Spleen (tissue), 11 donors: ENCODE measurements around the gene CACNA1A. TPM values are rescaled to one million over a fixed set of nuclear protein-coding genes. Genes with fewer than 3 reads are reported as not detected.

Source experiments
- DNase-seq: peaks from one replicate; pipeline ENCODE4 v3.0.0-alpha.2; 2020
- H3K27ac ChIP-seq, 8 donors: fragments of 200-600 bp; sonication (generic) in 7 of 8; 1 replicate in 4 of 8; 2 replicates in 4 of 8; pipeline versions ENCODE4 v1.5.0 to v1.8.0; 2016 to 2021; ENCODE audit warnings: inconsistent platforms in 4 of 8, mild to moderate bottlenecking in 4 of 8, moderate library complexity in 1 of 8
- H3K27me3 ChIP-seq, 7 donors: fragments of 200-600 bp; sonication (generic) in 6 of 7; replicated peaks in 1 of 7; 1 replicate in 4 of 7; 2 replicates in 3 of 7; pipeline versions ENCODE4 v1.5.0 to v1.8.0; 2016 to 2021; ENCODE audit warnings: inconsistent platforms in 3 of 7, mild to moderate bottlenecking in 1 of 7
- H3K36me3 ChIP-seq, 6 donors: fragments of 200-600 bp; sonication (generic) in 5 of 6; 1 replicate in 4 of 6; 2 replicates in 2 of 6; pipeline versions ENCODE4 v1.5.0 to v1.8.0; 2016 to 2021; ENCODE audit warnings: inconsistent platforms in 2 of 6
- H3K4me1 ChIP-seq, 6 donors: fragments of 200-600 bp; sonication (generic) in 5 of 6; 1 replicate in 3 of 6; 2 replicates in 3 of 6; pipeline versions ENCODE4 v1.5.0 to v1.8.0; 2016 to 2021; ENCODE audit warnings: inconsistent platforms in 3 of 6
- H3K4me3 ChIP-seq, 8 donors: fragments of 200-600 bp; sonication (generic) in 7 of 8; 1 replicate in 4 of 8; 2 replicates in 4 of 8; pipeline versions ENCODE4 v1.5.0 to v1.8.0; 2016 to 2021; ENCODE audit warnings: inconsistent platforms in 4 of 8, mild to moderate bottlenecking in 4 of 8, moderate library complexity in 2 of 8
- H3K9me3 ChIP-seq, 8 donors: fragments of 200-600 bp; sonication (generic) in 7 of 8; 1 replicate in 4 of 8; 2 replicates in 4 of 8; pipeline versions ENCODE4 v1.5.0 to v1.8.0; 2016 to 2021; ENCODE audit warnings: inconsistent platforms in 4 of 8
- POLR2A ChIP-seq, 3 donors: fragments of 450-650 bp; IDR thresholded peaks; one replicate each; pipeline ENCODE4 v1.5.1; 2017; ENCODE audit warnings: antibody characterized with exemption in 3 of 3, mild to moderate bottlenecking in 1 of 3
- POLR2AphosphoS5 ChIP-seq, 3 donors: sonication (generic); formaldehyde crosslinking; IDR thresholded peaks; one replicate each; pipeline ENCODE4 v1.5.1; 2017; ENCODE audit warnings: antibody characterized with exemption in 3 of 3
- WGBS, 5 donors: extraction: QIAGEN DNeasy Blood & Tissue Kit in 3 of 5; methylation state at CpG; one replicate each; pipeline versions ENCODE4 v1.1.5 to v1.1.7; 2013 to 2018; 5-methylcytosine and 5-hydroxymethylcytosine counted together
- intact Hi-C: fragments of 100-400 bp; cut with DNase I; formaldehyde crosslinking; loops from one replicate; pipeline ENCODE4 v1.15.0; 2023; ENCODE audit warnings: low total_unique reads
- polyA plus RNA-seq, 3 donors: library from polyadenylated mRNA; stranded (reverse); fragments of 200-250 nt; gene quantifications; one replicate each; pipeline ENCODE4 v1.2.1, GENCODE V29; 2013
- total RNA-seq, 7 donors: library from RNA; depleted of rRNA in 3 of 7; stranded (reverse); fragments of >200 nt in 3 of 7; fragmentation: NEBNext Ultra II Directional in 4 of 7; extraction: Animal tissue kit (Norgen Biotek cat#: 25700) in 4 of 7; gene quantifications; one replicate each; pipeline versions ENCODE4 v1.1.0 to v1.2.1, GENCODE V29; 2016 to 2021
- TF ChIP-seq, protein P1 (sequence below), 11 experiments: fragments of 200-600 bp in 7 of 11; fragments of 450-650 bp in 4 of 11; sonication (generic) in 4 of 11; IDR thresholded peaks in 8 of 11; conservative IDR thresholded peaks in 3 of 11; 1 replicate in 7 of 11; 2 replicates in 4 of 11; pipeline versions ENCODE4 v1.4.0 to v1.8.0; 2016 to 2021; ENCODE audit warnings: antibody characterized with exemption in 11 of 11, inconsistent platforms in 4 of 11, mild to moderate bottlenecking in 1 of 11
- donor health status: healthy with polysubstance abuse.
- donor health status: DM: no; HTN: no; CAD: no; lungs with moderate emphysema.
- donor health status: DM: no; HTN: no; CAD: no.
- donor health status: Bipolar disorder and iron deficiency.
- donor health status: healthy.
- donor health status: DM: no; HTN: no; CAD: no.
- donor health status: DM: yes; HTN: yes; CAD: no.

CACNA1A gene
- total and polyA plus RNA-seq, 10 donors: 0.39 to 1.9 (median 0.75) TPM

DNA sequence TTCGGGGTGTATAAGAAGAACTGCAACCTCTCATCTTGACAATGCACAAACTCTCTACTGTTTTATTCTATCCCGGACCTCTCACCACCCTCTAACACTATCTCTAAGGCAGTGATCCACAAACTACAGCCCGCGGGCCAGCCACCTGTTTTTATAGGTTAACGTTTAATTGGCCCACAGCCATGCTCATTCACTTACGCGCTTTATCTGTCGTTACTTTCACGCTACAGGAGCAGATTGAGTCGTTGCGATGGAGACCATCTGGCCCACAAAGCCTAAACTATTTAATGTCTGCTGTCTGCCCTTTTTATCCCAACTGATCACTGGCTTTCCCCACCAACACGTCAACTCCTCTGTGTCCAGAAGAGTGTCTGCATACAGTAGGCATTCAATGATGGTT lies 158.9 kb downstream of the CACNA1A start:
- Histone ChIP-seq H3K27me3 (peaks cover 0 to 26% (median 0%) of the 10 kb centered on the region in 7 donors), H3K9me3 (peaks cover 0 to 39% (median 25%) of the 10 kb centered on the region in 8 donors), H3K36me3 (no peaks in the 10 kb centered on the region), H3K27ac (no peak overlapping the region), H3K4me1 (no peaks in the 10 kb centered on the region), H3K4me3 (no peak overlapping the region)
- intact Hi-C loops: no loop called here
- WGBS, 5 donors: 83 to 93% (median 90%) methylated on average over 12 of the region's 12 CpGs
- TF ChIP-seq, protein P1, sequence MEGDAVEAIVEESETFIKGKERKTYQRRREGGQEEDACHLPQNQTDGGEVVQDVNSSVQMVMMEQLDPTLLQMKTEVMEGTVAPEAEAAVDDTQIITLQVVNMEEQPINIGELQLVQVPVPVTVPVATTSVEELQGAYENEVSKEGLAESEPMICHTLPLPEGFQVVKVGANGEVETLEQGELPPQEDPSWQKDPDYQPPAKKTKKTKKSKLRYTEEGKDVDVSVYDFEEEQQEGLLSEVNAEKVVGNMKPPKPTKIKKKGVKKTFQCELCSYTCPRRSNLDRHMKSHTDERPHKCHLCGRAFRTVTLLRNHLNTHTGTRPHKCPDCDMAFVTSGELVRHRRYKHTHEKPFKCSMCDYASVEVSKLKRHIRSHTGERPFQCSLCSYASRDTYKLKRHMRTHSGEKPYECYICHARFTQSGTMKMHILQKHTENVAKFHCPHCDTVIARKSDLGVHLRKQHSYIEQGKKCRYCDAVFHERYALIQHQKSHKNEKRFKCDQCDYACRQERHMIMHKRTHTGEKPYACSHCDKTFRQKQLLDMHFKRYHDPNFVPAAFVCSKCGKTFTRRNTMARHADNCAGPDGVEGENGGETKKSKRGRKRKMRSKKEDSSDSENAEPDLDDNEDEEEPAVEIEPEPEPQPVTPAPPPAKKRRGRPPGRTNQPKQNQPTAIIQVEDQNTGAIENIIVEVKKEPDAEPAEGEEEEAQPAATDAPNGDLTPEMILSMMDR (IDR thresholded peaks at IDR 0.05 in 8 of 11, conservative IDR thresholded peaks at IDR 0.05 in 3 of 11): no peak
- no peak for TF ChIP-seq POLR2AphosphoS5 (IDR thresholded peaks at IDR 0.05)
- TF ChIP-seq POLR2A (IDR thresholded peaks at IDR 0.05): no peak
- DNase-seq: no peak

DNA sequence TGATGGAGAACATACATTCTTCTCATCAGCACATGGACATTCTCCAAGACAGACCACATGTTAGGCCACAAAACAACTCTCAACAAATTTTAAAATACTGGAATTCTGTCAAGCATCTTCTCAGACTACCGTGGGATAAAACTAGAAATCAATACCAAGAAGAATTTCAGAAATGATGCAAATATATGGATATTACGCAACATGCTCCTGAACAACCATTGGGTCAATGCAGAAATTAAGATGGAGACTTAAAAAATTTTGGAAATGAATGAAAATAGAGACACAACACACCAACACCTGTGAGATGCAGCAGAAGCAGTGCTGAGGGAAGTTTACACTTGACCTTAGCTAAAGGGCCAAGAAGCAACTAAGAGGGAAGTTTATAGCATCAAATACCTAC lies 162.8 kb downstream of the CACNA1A start:
- H3K27me3 ChIP-seq: peaks cover 0 to 38% (median 0%) of the 10 kb centered on the region in 7 donors
- no peaks in the 10 kb centered on the region for H3K4me1 ChIP-seq
- DNase-seq: no peak
- intact Hi-C loops: no loop called here
- TF ChIP-seq POLR2AphosphoS5 (IDR thresholded peaks at IDR 0.05) (no peak), POLR2A (IDR thresholded peaks at IDR 0.05) (no peak)
- TF ChIP-seq, protein P1 (IDR thresholded peaks at IDR 0.05 in 8 of 11, conservative IDR thresholded peaks at IDR 0.05 in 3 of 11): no peak
- H3K9me3 ChIP-seq: peaks cover 0 to 12% (median 7%) of the 10 kb centered on the region in 8 donors
- WGBS, 5 donors: 52 to 90% (median 66%) methylated on average over 2 of the region's 2 CpGs
- no peak overlapping the region for H3K27ac ChIP-seq
- H3K36me3 ChIP-seq: no peaks in the 10 kb centered on the region
- no peak overlapping the region for H3K4me3 ChIP-seq

DNA sequence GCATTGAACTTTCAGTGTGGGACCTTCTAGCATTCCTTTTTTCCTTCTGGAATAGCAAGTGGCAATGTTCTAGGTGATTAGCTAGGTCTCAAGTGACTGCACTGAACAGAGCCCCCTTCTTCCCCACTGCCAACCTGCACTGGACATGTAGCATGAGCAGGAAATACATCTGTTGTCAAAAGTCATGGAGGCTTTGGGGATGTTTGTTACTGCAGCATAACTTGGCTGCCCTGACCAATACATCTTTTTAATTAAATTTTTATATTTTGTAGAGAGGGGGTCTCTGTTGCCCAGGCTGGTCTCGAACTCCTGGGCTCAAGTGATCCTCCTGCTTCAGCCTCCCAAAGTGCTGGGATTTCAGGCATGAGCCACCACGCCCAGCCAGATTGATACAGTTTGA lies 163.6 kb downstream of the CACNA1A start:
- Histone ChIP-seq H3K27me3 (peaks cover 0 to 36% (median 0%) of the 10 kb centered on the region in 7 donors), H3K4me1 (no peaks in the 10 kb centered on the region), H3K27ac (no peak overlapping the region), H3K9me3 (peaks cover 0 to 13% (median 8%) of the 10 kb centered on the region in 8 donors), H3K36me3 (no peaks in the 10 kb centered on the region), H3K4me3 (no peak overlapping the region)
- DNase-seq: no peak
- TF ChIP-seq POLR2A (IDR thresholded peaks at IDR 0.05): no peak
- TF ChIP-seq, protein P1 (IDR thresholded peaks at IDR 0.05 in 8 of 11, conservative IDR thresholded peaks at IDR 0.05 in 3 of 11): no peak
- TF ChIP-seq POLR2AphosphoS5 (IDR thresholded peaks at IDR 0.05): no peak
- intact Hi-C loops: no loop called here
- 41 to 52% (median 48%) methylated on average over 2 of the region's 2 CpGs for WGBS, 5 donors

DNA sequence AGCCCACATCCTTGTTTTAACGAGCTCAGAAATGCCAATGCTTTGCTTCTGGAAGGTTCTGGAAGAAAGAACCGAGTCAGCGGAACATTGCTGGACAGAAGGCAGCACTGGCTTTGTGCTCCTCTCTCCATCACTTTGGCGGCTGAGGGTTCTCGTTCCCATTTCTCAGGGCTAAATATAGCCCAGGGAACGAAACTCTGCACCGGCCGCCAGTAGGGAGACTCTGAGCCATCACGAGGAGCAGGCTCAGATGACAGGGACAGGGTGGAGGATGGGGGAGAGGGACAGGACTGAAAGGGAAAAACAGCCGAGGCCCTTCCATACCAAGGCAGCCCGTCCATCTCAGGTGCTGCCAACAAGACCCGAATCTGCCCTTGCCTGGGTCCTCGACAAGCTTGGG lies 166.4 kb downstream of the CACNA1A start:
- H3K9me3 ChIP-seq: peaks cover 0 to 41% (median 23%) of the 10 kb centered on the region in 8 donors
- WGBS, 5 donors: 60 to 80% (median 69%) methylated on average over 13 of the region's 13 CpGs
- intact Hi-C loops: no loop called here
- peaks cover 0 to 35% (median 0%) of the 10 kb centered on the region in 7 donors for H3K27me3 ChIP-seq
- TF ChIP-seq, protein P1 (IDR thresholded peaks at IDR 0.05 in 8 of 11, conservative IDR thresholded peaks at IDR 0.05 in 3 of 11): no peak
- no peak for TF ChIP-seq POLR2A (IDR thresholded peaks at IDR 0.05)
- no peak for TF ChIP-seq POLR2AphosphoS5 (IDR thresholded peaks at IDR 0.05)
- H3K27ac ChIP-seq: no peak overlapping the region
- no peaks in the 10 kb centered on the region for H3K36me3 ChIP-seq
- no peaks in the 10 kb centered on the region for H3K4me1 ChIP-seq
- H3K4me3 ChIP-seq: no peak overlapping the region
- no peak for DNase-seq
